Retina (tissue), 1 donor: ENCODE results near the gene MAN2B1.
"Not testable (repeated sequence)": the region's sequence is repeated elsewhere in the genome, so short reads cannot be mapped to it uniquely, and the experiment has no call there.

Experiments
- DNase-seq: peaks from one replicate; pipeline ENCODE4 v3.0.0-alpha.2; 2016

The MAN2B1 gene

DNA sequence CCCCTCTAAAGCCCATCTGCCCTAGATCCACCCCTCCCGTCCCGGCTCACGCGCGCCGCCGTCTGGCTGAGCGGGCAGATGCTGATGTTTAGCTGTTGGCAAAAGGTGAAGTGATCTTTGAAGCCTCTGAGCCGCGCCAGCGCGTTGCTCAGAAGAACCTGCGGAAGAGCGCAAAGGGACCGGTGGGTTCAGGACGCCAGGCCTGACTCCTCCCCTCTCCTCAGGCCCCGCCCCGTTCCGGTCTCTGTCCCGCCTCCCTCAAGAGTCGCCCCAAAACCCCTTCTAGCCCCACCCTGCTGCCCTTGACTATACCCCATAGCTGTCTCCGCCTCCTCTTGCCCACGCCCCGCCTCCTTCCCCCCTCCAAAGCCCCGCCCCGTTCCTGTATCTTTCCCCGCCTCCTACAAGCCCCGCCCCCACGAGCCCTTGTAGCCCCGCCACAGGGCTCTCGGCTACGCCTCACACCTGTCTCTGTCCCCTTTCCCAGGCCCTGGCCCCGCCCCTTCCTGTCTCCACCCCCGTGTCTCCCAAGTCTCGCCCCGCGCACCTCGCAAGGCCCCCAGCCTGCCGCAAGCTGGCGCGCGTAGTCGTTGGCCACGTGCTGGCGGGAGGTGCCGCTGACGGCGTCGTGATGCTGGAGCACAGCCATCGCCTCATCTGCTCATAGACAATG lies 9.5 kb downstream of the MAN2B1 start:
- DNase-seq, result no peak

DNA sequence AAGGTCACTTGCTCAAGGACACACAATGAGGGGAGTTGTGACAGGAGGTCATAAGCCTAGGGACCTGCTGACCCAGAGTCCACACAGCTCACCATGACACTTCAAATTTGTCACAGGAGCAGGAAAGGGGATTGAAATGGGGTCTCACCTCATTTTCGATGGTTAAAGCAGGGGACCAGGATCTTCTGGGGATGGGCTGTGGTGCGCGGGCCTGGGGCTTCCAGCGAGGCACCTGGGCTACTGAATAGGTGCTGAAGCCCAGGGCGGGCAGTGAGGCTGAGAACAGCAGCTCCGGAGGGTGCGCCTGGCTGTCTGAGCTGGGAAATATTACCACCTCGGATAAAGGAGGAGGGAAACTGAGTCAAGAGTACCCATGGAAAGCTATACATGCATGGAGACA lies 11.0 kb downstream of the MAN2B1 start:
- no peak for DNase-seq

DNA sequence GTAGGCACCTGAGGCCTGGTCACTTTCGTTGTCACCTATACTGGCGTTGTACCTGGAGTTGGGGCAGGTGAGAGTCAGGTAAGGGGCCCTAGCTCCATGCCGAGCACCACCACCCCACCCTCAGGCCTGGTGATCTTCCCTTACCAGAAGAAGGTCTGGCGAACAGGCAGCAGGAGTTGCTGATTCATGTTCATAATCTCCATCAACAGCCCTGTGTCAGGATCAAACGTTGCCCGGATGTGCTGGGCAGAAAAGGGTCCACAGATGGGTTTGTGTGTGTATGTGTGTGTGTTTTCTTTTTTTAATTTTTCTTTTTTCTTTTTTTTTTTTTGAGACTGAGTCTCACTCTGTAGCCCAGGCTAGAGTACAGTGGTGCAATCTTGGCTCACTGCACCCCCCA lies 14.3 kb downstream of the MAN2B1 start:
- no peak for DNase-seq

DNA sequence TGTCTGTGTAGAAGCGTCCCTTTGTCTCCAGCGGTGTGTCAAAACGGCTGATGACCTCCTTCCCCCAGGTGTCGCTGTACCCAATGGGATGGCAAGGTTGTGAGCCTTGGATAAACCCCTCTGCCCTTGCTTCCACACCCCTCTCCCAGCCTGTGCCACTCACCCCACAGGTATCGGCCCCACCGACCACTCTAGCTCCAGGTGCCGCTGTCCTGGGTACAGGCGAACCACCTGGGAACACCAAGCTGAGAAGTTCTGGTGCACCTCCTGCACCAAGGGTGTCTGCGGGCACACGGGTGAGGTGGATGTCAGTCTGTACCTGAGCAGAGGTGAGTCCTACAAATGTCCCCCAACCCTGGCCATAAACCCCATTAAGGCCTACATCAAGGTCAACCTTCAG lies 16.6 kb downstream of the MAN2B1 start:
- no peak for DNase-seq

DNA sequence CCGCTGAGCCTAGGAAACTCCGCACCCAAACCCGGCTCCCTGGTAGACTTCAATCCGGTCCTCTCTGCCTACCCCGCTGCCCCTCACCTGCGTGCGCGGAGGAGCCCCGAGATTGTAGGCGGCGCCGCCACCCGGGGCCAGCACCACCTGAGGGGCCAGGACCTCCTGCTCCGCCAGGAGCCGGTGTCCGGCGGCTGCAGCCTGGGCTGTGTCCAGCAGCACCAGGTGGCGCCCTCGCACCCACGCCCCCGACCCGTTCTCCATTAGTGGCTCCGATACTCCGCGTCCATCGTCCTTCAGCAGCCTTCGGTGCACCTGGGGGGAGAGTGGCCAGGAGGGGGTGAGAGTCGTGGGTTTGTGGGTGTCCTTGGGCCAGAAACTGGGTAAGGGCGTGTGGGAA lies 18.5 kb downstream of the MAN2B1 start:
- DNase-seq, result peak; percentile 44

DNA sequence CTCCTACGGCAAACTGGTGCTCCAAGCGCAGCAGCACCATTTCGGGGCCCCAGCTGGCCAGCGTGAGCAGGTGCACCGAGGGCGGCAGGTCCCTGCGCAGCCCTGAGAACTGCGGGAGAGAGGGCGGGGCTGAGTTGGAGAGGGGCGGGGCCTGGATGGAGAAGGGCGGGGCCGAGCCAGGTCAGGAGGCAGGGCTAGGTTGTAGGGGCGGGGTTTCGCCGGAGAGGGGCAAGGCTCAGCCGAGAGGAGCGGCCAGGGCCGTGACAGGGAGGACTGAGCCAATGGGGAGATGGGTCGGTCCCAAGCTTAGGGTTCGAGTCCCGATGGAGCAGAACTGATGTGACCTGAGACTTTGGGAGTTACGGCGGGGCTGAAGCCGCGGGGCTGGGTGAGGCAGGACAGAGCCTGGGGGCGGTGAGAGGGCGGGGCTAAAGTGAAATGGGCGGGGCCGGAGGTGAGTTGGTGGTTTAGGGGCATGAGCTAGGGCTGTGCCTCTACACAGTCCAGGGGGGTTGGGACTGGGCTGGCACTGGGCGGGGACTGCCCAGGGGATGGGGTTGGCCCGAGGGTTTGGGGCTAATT lies 19.0 kb downstream of the MAN2B1 start:
- DNase-seq, result peak; percentile 56

DNA sequence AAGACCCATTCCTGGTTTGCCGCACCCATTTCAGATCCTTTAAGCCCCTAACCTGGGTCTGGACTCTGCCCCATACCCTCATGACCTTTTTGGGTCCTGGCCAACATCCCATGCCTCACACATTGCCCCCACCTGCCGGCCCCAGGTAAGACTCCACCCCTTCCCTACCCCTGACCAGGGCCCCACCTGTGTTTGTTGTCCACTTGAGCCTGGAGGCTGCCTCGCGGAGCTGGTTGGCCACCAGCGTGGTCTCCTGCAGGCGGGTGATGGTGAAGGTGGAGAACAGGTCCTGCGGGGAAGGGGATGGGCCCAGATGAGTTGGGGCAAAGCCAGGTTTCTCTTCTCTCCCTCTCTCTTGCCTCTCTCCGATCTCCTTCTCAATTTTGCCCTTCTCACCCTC lies 19.5 kb downstream of the MAN2B1 start:
- no peak for DNase-seq

DNA sequence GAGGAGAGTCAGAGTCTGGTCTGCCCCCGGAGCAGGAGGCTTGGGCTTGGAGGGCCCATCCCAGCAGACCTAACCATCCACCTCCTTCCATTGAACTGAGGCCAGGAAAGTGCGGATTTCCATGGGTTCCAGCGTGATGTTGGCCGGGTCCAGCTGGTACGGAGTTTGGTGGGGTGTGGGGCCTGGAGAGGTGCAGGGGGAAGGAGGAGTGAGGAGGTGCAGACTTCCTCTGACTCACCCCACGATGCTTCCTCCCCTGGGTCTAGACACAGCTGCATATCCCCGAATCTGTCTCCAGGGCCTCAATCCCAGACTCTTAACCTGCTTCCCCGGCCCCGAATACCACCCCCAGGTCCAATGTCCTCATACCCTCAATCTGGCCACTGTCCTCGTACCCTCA lies 20.0 kb downstream of the MAN2B1 start:
- DNase-seq, result no peak

DNA sequence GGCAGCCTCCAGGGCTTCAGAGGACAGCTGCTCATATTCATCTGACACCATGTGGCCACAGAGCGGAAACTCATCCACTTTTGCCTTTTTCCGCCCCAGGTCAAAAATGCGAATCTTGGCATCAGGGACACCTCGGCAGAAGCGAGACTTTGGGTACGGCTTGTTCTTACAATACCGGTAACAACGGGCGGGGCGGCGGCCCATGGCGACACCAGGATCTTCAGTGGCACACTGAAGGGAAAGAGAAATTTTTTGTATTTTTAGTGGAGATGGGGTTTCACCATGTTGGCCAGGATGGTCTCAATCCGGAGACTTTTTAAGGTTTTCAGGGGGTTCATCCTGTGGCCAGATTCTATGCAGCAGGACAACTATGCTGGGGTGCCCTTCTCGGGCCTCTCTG lies 22.8 kb downstream of the MAN2B1 start:
- not testable (repeated sequence) for DNase-seq

DNA sequence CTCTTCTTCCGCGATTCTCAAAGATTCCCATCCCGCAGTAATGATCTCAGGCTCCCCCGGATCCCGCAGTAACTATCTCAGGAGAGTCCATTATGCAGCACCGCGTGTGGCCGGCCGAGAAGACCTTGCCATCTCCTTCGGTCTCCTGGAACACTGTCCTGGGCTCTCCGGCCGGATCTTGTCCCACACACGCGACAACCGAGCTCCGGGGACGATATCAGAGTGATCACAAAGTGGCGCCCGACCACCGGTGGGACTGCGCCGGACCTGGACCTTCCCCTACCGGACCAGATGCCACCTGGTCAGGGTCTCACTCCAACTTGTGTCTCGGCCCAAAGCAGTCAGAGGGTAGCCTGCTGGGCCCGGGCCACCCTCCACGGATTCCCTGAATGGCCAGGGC lies 24.0 kb downstream of the MAN2B1 start:
- no peak for DNase-seq

DNA sequence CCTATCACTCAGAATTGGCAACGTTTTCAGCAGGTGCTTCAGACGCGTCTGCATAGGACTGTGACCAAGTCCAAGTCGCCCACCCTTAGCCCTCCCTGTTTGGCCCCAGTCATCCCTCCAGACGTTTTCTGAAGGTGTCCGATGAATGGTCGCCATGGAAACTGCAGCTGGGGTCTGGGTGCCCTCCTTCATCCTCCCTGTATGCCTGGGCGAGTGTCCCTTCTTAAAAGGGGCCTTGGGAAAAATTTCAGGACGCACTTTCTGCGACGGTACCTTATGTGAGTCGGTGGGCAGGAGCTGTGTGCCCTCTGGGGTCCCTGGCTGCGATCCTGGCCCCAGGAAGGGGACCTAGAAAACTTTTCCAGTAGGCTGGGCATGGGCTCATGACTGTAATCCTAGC lies 25.1 kb downstream of the MAN2B1 start:
- no peak for DNase-seq

DNA sequence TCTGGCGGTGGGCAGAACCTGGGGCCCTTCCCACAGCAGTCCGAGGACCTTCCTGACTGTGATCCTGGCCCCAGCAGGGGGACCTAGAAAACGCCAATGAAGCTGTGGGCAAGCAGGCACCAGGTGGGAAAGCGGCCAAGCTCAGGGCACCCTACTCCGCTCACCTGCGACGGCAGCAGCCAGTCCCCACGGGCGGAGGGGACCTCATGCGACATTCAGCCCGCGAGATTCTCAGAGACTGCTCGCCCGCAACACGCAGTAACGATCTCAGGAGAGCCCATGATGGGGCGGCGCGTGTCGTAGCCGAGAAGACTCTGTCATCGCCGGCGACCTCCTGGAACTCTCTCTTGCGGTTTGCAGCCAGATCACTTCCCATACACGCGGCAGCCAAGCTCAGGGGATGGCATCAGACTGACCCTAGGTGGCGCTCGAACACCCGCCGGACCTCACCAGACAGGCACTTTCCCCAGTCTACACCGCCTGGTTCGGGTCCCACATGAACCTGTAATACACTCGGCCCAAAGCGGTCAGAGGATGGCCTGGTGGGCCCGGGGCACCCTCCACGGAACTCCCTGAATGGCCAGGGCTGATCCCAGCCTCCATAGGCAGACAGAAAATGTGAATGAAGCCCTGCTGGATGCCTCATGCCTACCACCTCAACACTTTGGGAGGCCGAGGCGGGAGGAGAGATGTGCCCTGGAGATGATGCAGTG lies 26.5 kb downstream of the MAN2B1 start:
- peak; percentile 89 for DNase-seq

DNA sequence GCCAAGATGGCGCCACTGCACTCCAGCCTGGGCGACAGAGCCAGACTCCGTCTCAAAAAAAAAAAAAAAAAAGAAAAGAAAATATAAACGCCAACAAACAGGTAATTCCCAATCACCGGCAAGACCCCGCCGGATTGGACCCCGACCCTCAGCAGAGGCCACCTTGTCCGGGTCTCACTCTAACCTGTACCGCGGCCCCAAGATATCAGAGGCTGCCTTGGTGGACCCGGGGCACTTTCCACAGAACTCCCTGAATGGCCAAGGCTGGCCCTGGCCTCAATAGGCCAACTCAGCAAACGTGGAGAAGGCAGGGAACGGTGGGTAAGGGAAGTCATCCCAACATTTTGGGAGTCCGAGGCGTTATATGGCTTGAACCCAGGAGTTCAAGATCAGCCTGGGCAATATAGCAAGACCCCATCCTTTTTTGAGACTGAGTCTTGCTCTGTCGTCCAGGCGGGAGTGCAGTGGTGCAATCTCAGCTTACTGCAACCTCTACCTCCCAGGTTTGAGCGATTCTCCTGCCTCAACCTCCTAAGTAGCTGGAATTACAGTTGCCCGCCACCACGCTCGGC lies 27.8 kb downstream of the MAN2B1 start:
- no peak for DNase-seq

DNA sequence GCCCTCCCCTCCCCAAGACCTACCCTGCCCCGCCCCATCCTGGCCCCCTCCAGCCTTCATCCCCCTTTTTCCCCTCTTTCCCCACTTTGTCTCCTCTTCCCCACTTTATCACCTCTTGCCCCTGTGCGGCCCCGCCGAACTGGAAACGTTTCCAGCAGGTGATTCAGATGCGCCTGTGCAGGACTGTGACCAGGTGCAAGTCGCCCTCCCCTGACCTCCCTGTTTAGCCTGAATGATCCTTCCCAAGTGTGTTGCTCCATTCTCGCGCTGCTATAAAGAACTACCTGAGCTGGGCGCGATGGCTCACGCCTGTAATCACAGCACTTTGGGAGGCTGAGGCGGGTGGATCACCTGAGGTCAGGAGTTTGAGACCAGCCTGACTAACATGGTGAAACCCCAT lies 29.9 kb downstream of the MAN2B1 start:
- DNase-seq, result no peak

DNA sequence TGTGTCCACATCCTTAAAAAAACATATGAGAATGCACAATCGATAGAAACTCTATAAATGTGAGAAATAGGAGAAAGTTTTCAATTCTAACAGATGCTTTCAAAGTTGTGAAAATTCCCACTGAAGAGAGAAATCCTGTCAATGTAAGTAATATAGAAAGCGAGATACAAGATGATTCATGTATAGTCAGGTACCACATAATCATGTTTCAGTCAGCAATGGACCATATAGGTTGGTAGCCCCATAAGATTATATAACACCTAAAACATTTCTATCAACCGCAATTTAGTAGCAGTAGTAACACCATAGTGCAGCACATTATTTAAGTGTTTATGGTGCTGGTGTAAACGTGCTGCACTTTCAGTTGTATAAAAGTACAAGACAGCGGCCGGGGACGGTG lies 37.3 kb downstream of the MAN2B1 start:
- no peak for DNase-seq

DNA sequence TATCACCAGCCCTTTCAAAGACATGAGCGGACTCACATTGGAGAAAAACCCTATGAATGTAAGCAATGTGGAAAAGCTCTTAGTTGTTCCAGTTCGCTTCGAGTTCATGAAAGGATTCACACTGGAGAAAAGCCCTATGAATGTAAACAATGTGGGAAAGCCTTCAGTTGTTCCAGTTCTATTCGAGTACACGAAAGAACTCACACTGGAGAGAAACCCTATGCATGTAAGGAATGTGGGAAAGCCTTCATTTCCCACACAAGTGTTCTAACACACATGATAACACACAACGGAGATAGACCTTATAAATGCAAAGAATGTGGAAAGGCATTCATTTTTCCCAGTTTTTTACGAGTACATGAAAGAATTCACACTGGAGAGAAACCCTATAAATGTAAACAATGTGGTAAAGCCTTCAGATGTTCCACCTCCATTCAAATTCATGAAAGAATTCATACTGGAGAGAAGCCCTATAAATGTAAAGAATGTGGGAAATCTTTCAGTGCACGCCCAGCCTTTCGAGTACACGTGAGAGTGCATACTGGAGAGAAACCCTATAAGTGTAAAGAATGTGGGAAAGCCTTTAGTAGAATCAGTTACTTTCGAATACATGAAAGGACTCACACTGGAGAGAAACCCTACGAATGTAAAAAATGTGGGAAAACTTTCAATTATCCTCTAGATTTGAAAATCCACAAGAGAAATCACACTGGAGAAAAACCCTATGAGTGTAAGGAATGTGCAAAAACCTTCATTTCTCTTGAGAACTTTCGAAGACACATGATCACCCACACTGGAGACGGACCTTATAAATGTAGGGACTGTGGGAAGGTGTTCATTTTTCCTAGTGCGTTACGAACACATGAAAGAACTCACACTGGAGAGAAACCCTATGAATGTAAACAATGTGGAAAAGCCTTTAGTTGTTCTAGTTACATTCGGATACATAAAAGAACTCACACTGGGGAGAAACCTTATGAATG lies 38.2 kb downstream of the MAN2B1 start:
- DNase-seq, result no peak

DNA sequence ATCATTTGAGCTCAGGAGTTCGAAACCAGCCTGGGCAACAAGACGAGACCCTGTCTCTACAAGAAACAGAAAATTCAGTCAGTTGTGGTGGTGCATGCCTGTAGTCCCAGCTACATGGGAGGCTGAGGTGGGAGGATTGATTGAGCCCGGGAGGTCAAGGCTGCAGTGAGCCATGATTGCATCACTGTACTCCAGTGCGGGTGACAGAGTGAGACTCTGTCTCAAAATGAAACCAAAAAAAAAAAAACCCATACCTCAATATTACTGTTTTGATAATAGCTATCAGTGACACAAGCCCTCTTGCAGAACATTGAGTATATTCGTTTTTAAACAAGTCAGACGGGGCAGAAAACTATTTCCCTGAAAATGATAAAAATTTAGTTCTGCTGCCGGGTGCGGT lies 39.6 kb downstream of the MAN2B1 start:
- DNase-seq, result no peak

DNA sequence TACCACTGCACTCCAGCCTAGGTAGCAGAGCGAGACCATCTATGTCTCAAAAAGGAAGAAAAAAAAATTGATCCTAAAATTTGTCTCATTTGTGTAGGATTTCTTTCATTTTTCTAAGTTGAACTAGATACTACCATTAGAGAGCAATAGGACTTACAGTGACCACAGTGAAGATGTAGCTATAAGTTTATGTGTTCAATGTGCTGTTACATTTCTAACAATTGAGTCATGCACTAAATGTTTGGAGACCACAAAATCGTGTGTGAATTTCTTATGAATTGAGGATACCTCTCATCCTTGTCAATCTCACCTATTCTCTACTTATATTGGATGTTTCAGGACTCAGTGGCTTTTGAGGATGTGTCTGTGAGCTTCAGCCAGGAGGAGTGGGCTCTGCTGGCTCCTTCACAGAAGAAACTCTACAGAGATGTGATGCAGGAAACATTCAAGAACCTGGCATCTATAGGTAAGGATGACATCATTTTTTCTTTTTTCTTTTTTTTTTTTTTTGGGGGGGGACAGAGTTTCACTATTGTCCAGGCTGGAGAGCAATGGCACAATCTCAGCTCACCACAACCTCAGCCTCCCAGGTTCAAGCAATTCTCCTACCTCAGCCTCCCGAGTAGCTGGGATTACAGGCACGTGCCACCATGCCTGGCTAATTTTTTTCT lies 43.0 kb downstream of the MAN2B1 start:
- DNase-seq, result no peak

DNA sequence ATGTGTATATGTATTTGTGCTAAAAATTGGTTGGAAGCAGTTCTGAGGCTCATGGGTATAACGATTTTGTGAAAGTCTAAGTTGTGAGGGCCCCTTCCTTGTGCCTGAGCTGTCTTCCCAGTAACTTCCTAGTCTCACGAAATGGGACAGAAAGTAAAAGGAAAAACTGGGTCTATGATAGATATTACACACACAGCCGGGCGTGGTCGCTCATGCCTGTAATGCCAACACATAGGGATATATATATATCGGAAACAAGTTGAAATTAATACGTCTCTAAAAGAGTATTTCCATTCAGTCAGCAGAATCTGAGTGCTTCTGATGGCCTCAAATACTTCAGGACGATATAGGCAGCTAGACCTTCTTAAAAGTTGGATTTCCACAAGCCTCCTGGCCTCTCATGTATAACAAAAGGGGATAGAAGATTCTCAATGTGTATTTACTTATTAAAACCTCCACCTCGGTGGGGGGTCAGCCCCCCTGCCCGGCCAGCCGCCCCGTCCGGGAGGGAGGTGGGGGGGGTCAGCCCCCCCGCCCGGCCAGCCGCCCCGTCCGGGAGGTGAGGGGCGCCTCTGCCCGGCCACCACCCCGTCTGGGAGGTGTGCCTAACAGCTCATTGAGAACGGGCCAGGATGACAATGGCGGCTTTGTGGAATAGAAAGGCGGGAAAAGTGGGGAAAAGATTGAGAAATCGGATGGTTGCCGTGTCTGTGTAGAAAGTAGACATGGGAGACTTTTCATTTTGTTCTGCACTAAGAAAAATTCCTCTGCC lies 45.1 kb downstream of the MAN2B1 start:
- DNase-seq, result not testable (repeated sequence)

DNA sequence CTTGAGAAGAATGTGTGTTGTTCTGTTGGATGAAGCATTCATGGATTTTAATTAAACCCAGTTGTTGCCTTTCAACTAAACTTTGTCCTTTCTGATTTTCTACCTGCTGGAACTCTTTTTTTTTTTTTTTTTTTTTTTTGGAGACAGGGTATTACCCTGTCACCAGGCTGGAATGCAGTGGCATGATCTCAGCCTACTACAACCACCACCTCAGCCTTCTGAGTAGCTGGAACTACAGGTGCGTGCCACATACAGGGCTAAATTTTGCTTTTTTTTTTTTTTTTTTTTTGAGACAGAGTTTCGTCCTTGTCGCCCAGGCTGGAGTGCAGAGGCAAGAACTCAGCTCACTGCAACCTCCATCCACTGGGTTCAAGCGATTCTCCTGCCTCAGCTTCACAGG lies 48.9 kb downstream of the MAN2B1 start:
- no peak for DNase-seq

DNA sequence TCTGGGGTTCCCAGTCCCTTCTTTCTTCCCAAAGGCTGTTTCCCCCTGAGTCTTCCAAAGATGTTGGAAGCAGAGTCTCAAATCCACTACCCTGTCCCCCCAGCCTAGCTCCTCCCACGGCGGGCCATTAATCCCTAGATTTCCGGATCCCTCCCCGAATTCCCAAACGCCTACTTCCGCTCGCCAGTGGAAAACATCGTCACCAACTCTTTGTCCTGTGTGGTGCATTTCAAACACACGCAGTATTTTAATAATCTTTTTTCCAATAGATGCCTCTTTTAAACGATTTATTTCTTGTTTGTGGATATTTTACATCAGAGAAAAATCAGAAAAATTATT lies 55.2 kb downstream of the MAN2B1 start:
- no peak for DNase-seq
